A549 (cell line): ENCODE measurements around the gene VEGFC. TPM values are rescaled to one million over a fixed set of nuclear protein-coding genes. Genes with fewer than 3 reads are reported as not detected.

ENCODE experiments used
- ATAC-seq, 2 experiments: fragments of 200-7000 bp in 1 of 2; fragments of >200 bp in 1 of 2; cut with Nextera tagmentation in 1 of 2; cut with Tn5 transposase in 1 of 2; 3 replicates each; pipeline versions ENCODE4 v1.8.0 to v1.9.1; 2018 to 2020; ENCODE audit warnings: mild to moderate bottlenecking in 1 of 2, moderate library complexity in 1 of 2
- CTCF ChIA-PET: fragments of 300-600 bp; sonication (Branson Sonifier 250); formaldehyde crosslinking; extraction: SDS; loops from one replicate; lab custom pipeline; 2021; ENCODE audit warnings: antibody characterized with exemption, inconsistent platforms; lab: Yijun Ruan, JAX
- POLR2A ChIA-PET: fragments of 350-600 bp; formaldehyde crosslinking; extraction: SDS; loops from one replicate; lab custom pipeline; 2021; ENCODE audit warnings: antibody characterized with exemption, inconsistent platforms; lab: Yijun Ruan, JAX
- DNase-seq, 2 experiments: peaks; one replicate each; pipeline versions ENCODE4 v3.0.0 to v3.0.0-alpha.2; 2011 to 2016; ENCODE audit warnings: low read depth in 1 of 2, low spot score in 1 of 2
- FAIRE-seq: peaks from 2 replicates; lab custom pipeline; 2011; peaks lifted over from hg19 to GRCh38; lab: Jason Lieb, UNC
- H3K27ac ChIP-seq, 2 experiments: fragments of >200 bp; sonication (Bioruptor Twin); formaldehyde crosslinking; 3 replicates each; pipeline ENCODE4 v1.5.1; 2016 to 2017
- H3K4me1 ChIP-seq: fragments of >200 bp; sonication (Bioruptor Twin); formaldehyde crosslinking; 3 replicates; pipeline ENCODE4 v1.6.1; 2016
- H3K4me2 ChIP-seq: fragments of >200 bp; sonication (Bioruptor Twin); formaldehyde crosslinking; 3 replicates; pipeline ENCODE4 v1.6.1; 2016
- H3K4me3 ChIP-seq: fragments of >200 bp; sonication (Bioruptor Twin); formaldehyde crosslinking; 3 replicates; pipeline ENCODE4 v1.5.1; 2016
- H3K9me3 ChIP-seq: fragments of >200 bp; sonication (Bioruptor Twin); formaldehyde crosslinking; 3 replicates; pipeline ENCODE4 v1.6.1; 2016
- BHLHE40 ChIP-seq: IDR thresholded peaks from 2 replicates; pipeline ENCODE4 v1.6.1; 2012; ENCODE audit warnings: low read depth, low read length, inconsistent platforms
- CBX8 ChIP-seq: fragments of 200-600 bp; sonication (generic); IDR thresholded peaks from 2 replicates; pipeline ENCODE4 v1.6.1; 2016
- CEBPB ChIP-seq, 2 experiments: fragments of >200 bp in 1 of 2; sonication (Bioruptor Twin) in 1 of 2; formaldehyde crosslinking in 1 of 2; IDR thresholded peaks; 2 replicates each; pipeline ENCODE4 v1.6.1; 2012 to 2016
- EHMT2 ChIP-seq: fragments of 200-600 bp; sonication (generic); IDR thresholded peaks from 2 replicates; pipeline ENCODE4 v1.6.1; 2016; ENCODE audit warnings: antibody characterized with exemption, low read depth, mild to moderate bottlenecking, moderate library complexity
- GATA3 ChIP-seq: IDR thresholded peaks from 2 replicates; pipeline ENCODE4 v1.6.1; 2012; ENCODE audit warnings: borderline replicate concordance
- HEYL ChIP-seq: fragments of 250-450 bp; sonication (Bioruptor Pico); IDR thresholded peaks from 2 replicates; pipeline ENCODE4 v1.8.0; 2021; ENCODE audit warnings: mild to moderate bottlenecking, moderate library complexity
- HOXA7 ChIP-seq: fragments of 250-450 bp; sonication (Bioruptor Pico); IDR thresholded peaks from 2 replicates; pipeline ENCODE4 v1.5.0; 2020; ENCODE audit warnings: mild to moderate bottlenecking, moderate library complexity
- HOXB13 ChIP-seq: fragments of 250-450 bp; sonication (Bioruptor Pico); IDR thresholded peaks from 2 replicates; pipeline ENCODE4 v1.5.0; 2020; ENCODE audit warnings: low read depth, mild to moderate bottlenecking, moderate library complexity
- HOXB5 ChIP-seq: fragments of 250-450 bp; sonication (Bioruptor Pico); IDR thresholded peaks from 2 replicates; pipeline ENCODE4 v1.5.0; 2020; ENCODE audit warnings: mild to moderate bottlenecking, moderate library complexity
- JUNB ChIP-seq: fragments of >200 bp; sonication (Bioruptor Twin); formaldehyde crosslinking; IDR thresholded peaks from 2 replicates; pipeline ENCODE4 v1.6.1; 2016
- KDM1A ChIP-seq: fragments of 200-600 bp; sonication (generic); IDR thresholded peaks from 2 replicates; pipeline ENCODE4 v1.6.1; 2016; ENCODE audit warnings: low read depth, mild to moderate bottlenecking
- KDM5A ChIP-seq: fragments of 200-600 bp; sonication (generic); IDR thresholded peaks from 2 replicates; pipeline ENCODE4 v1.6.1; 2016; ENCODE audit warnings: antibody characterized with exemption, mild to moderate bottlenecking
- MAFK ChIP-seq: fragments of 450-650 bp; IDR thresholded peaks from 2 replicates; pipeline ENCODE4 v1.6.1; 2014; ENCODE audit not compliant: partially characterized antibody
- MYC ChIP-seq: IDR thresholded peaks from 2 replicates; pipeline ENCODE4 v1.6.1; 2012; ENCODE audit warnings: mild to moderate bottlenecking, inconsistent platforms, low read length, improper control_type of control experiment, borderline replicate concordance
- NFE2L2 ChIP-seq: fragments of 150-350 bp; conservative IDR thresholded peaks from 2 replicates; pipeline ENCODE4 v1.6.1; 2014; ENCODE audit warnings: low read length
- NPAS2 ChIP-seq: fragments of 250-450 bp; sonication (Bioruptor Pico); IDR thresholded peaks from 2 replicates; pipeline ENCODE4 v1.8.0; 2022; ENCODE audit warnings: mild to moderate bottlenecking, moderate library complexity, borderline replicate concordance
- NR3C1 ChIP-seq: fragments of >200 bp; sonication (Bioruptor Twin); formaldehyde crosslinking; IDR thresholded peaks from 3 replicates; pipeline ENCODE4 v1.6.1; 2017
- POLR2A ChIP-seq: IDR thresholded peaks from 2 replicates; pipeline ENCODE4 v1.6.1; 2012; ENCODE audit warnings: mild to moderate bottlenecking, low read length
- POLR2AphosphoS2 ChIP-seq: conservative IDR thresholded peaks from 2 replicates; pipeline ENCODE4 v1.6.1; 2012; ENCODE audit warnings: low read length, improper control_type of control experiment, inconsistent platforms
- RAD21 ChIP-seq, 2 experiments: fragments of >200 bp in 1 of 2; sonication (Bioruptor Twin) in 1 of 2; formaldehyde crosslinking in 1 of 2; IDR thresholded peaks in 1 of 2; conservative IDR thresholded peaks in 1 of 2; 2 replicates in 1 of 2; 3 replicates in 1 of 2; pipeline ENCODE4 v1.6.1; 2012 to 2018; ENCODE audit warnings: inconsistent platforms in 1 of 2
- RCOR1 ChIP-seq: fragments of 150-350 bp; IDR thresholded peaks from 2 replicates; pipeline ENCODE4 v1.6.1; 2014; ENCODE audit warnings: antibody characterized with exemption, low read length, low read depth
- RFX5 ChIP-seq: fragments of 450-650 bp; IDR thresholded peaks from 2 replicates; pipeline ENCODE4 v1.7.1; 2014; ENCODE audit warnings: antibody characterized with exemption, mild to moderate bottlenecking, moderate library complexity
- SMC3 ChIP-seq: fragments of >200 bp; sonication (Bioruptor Twin); formaldehyde crosslinking; IDR thresholded peaks from 3 replicates; pipeline ENCODE4 v1.6.1; 2018; ENCODE audit warnings: inconsistent platforms
- ZC3H11A ChIP-seq: fragments of 450-650 bp; IDR thresholded peaks from 2 replicates; pipeline ENCODE4 v1.6.1; 2014; ENCODE audit warnings: antibody characterized with exemption, mild to moderate bottlenecking
- ZSCAN20 ChIP-seq: fragments of 250-450 bp; sonication (Bioruptor Pico); IDR thresholded peaks from 2 replicates; pipeline ENCODE4 v1.8.0; 2022; ENCODE audit warnings: mild to moderate bottlenecking, moderate library complexity
- WGBS: methylation state at CpG from one replicate; pipeline ENCODE4 v1.1.6; 2017; ENCODE audit errors: missing lambda C conversion rate; 5-methylcytosine and 5-hydroxymethylcytosine counted together
- polyA plus RNA-seq, 4 experiments: library from polyadenylated mRNA; depleted of rRNA in 3 of 4; stranded (reverse); fragments of >200 nt; fragmentation: RNase III in 1 of 4; extraction: RNeasy Plus Mini Kit Qiagen cat#74134 plus additional on column Dnase treatment in 1 of 4; gene quantifications; 2 replicates in 3 of 4; 3 replicates in 1 of 4; pipeline ENCODE4 v1.2.3, GENCODE V29; 2011 to 2017
- TF ChIP-seq, protein P1 (sequence below): fragments of 250-450 bp; sonication (Bioruptor Pico); IDR thresholded peaks from 2 replicates; pipeline ENCODE4 v1.5.0; 2020; ENCODE audit warnings: low read depth, mild to moderate bottlenecking, moderate library complexity
- TF ChIP-seq, protein P2 (sequence below): fragments of >200 bp; sonication (Bioruptor Twin); formaldehyde crosslinking; IDR thresholded peaks from 3 replicates; pipeline ENCODE4 v1.6.1; 2016
- TF ChIP-seq, protein P3 (sequence below): IDR thresholded peaks from 2 replicates; pipeline ENCODE4 v1.6.1; 2012; ENCODE audit warnings: low read depth, borderline replicate concordance

The VEGFC gene
- polyA plus RNA-seq, 2 of the 4 experiments (the other 2 are of a cell fraction), result 11.6 to 14.4 TPM

DNA sequence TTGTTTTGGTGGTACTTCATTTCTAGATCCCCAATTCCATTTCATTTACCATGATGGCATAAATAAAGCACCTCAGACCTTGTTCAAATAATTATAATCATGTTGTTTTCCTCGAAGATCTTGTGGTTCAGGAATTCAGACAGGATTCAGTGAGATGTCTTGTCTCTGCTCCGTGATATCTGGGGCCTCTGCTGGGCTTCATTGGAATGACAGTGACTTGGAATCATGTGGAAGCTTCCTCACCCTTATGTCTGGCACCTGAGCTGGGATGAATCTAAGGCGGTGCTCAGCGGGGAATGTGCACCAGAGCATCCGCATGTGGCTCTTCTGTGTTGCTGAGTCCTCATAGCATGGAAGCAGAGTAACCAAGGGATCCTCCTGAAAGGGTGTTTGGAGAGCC is 132.2 kb downstream of the VEGFC start:
- CTCF ChIA-PET, result no interaction called here
- FAIRE-seq (no peak), DNase-seq (peak; percentile 2 to 42)

DNA sequence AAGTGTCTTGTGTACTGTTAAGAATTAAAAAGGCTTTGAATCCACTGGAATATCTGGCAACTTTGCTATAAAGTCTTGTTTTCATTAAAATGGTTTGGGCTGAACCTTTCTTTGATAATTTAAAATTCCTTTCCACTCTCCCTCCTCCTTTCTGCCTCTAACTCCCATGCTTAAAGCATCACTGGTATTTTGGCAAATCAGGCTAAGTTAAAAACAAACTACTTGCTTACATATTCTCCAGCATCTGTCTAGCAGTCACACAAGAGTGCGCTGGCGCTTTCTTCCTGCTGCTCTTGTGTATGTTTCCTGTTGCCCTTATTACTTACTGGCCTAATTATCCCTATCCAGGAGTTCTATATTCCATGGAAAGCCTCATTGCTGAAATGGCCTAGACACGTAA is 136.6 kb downstream of the VEGFC start:
- no peak for ATAC-seq
- Histone ChIP-seq H3K27ac (no peak overlapping the region), H3K4me2 (no peak overlapping the region), H3K4me3 (no peak overlapping the region), H3K4me1 (peaks cover 7% of the 10 kb centered on the region; the same call in 2 of the 3 replicates), H3K9me3 (no peaks in the 10 kb centered on the region)
- POLR2A ChIA-PET, result no interaction called here
- CTCF ChIA-PET, result interaction anchor here (0.9 kb wide), 1 partner anchor 32 kb away, joined by 3 read pairs; no protein-coding TSS in a partner anchor
- 96% methylated on average over 3 of the region's 3 CpGs for WGBS
- TF ChIP-seq, protein P1, sequence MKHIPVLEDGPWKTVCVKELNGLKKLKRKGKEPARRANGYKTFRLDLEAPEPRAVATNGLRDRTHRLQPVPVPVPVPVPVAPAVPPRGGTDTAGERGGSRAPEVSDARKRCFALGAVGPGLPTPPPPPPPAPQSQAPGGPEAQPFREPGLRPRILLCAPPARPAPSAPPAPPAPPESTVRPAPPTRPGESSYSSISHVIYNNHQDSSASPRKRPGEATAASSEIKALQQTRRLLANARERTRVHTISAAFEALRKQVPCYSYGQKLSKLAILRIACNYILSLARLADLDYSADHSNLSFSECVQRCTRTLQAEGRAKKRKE (CRISPR knock-in tag), result no peak
- TF ChIP-seq KDM5A (no peak), NPAS2 (CRISPR knock-in tag) (no peak), HOXB5 (CRISPR knock-in tag) (no peak), SMC3 (no peak), NFE2L2 (no peak), GATA3 (no peak), MYC (no peak), JUNB (no peak), ZSCAN20 (CRISPR knock-in tag) (no peak), KDM1A (no peak), RCOR1 (no peak), NR3C1 (no peak), CEBPB (IDR thresholded peaks at IDR 0.05) (no peak), HEYL (CRISPR knock-in tag) (no peak), MAFK (no peak)
- TF ChIP-seq, protein P2, sequence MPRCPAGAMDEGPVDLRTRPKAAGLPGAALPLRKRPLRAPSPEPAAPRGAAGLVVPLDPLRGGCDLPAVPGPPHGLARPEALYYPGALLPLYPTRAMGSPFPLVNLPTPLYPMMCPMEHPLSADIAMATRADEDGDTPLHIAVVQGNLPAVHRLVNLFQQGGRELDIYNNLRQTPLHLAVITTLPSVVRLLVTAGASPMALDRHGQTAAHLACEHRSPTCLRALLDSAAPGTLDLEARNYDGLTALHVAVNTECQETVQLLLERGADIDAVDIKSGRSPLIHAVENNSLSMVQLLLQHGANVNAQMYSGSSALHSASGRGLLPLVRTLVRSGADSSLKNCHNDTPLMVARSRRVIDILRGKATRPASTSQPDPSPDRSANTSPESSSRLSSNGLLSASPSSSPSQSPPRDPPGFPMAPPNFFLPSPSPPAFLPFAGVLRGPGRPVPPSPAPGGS, result no peak
- TF ChIP-seq, protein P3, sequence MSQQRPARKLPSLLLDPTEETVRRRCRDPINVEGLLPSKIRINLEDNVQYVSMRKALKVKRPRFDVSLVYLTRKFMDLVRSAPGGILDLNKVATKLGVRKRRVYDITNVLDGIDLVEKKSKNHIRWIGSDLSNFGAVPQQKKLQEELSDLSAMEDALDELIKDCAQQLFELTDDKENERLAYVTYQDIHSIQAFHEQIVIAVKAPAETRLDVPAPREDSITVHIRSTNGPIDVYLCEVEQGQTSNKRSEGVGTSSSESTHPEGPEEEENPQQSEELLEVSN, result no peak
- FAIRE-seq, result no peak
- no peak for DNase-seq

More for the DNA sequence above, 132.2 kb downstream of the VEGFC start:
- ATAC-seq, result peak; percentile 56 to 85; a peak in 5 of 6 replicates
- POLR2A ChIA-PET, result no interaction called here
- H3K4me3 ChIP-seq, result no peak overlapping the region
- 0 out of 3 replicates have a peak, but pooled peaks have one; percentile 9 for TF ChIP-seq SMC3
- no peak for TF ChIP-seq HOXB13 (CRISPR knock-in tag)
- TF ChIP-seq RAD21 (conservative IDR thresholded peaks at IDR 0.05 in 1 of 2, IDR thresholded peaks at IDR 0.05 in 1 of 2), result peak in 1 of 2 experiments; percentile 35; a peak in 2 of 5 replicates
- H3K27ac ChIP-seq, result peak overlapping the region in 1 of 2 experiments; percentile 28; a peak in 1 of 6 replicates
- H3K4me1 ChIP-seq, result no peaks in the 10 kb centered on the region
- H3K9me3 ChIP-seq, result no peaks in the 10 kb centered on the region
- no peak overlapping the region for H3K4me2 ChIP-seq
- WGBS, result 57% methylated on average over 4 of the region's 5 CpGs

DNA sequence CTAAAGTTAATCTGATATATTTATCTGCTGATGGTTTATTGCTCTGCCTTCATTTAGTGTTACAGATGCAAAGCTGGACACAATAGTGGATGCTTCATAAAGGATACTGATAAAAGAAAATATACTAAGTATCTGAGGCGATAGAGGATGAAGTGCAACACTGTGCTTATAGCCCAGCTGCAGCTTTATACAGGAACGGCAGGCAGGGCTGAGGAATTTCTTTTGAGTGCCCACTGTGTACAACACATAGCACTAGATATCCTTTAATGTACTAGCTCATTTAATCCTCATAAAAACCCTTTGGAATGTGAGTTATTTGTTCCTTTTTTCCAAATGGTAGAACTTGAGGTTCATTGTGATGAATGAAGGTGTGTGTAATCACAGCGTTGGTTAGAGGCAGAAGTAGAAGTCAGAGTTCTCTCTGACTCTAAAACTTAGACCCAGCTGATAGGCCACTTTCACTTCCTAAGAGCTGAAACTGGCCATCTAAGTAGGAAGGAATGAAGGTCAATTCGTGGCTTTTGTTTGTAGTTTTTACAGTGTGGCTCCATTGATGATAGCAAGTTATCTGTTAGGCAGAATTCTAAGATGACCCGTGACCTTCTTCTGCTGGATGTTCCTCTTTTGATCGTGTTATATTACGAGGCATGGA is 138.0 kb downstream of the VEGFC start:
- H3K9me3 ChIP-seq, result no peaks in the 10 kb centered on the region
- H3K27ac ChIP-seq, result no peak overlapping the region
- no peak overlapping the region for H3K4me2 ChIP-seq
- 80% methylated on average over 7 of the region's 7 CpGs for WGBS
- TF ChIP-seq HEYL (CRISPR knock-in tag) (no peak), RFX5 (no peak), POLR2A (no peak), HOXB5 (CRISPR knock-in tag) (no peak), RCOR1 (no peak), NR3C1 (no peak), EHMT2 (no peak), CBX8 (no peak), MAFK (no peak), POLR2AphosphoS2 (no peak), BHLHE40 (no peak), ZC3H11A (no peak), HOXA7 (CRISPR knock-in tag) (no peak), KDM1A (no peak)
- TF ChIP-seq, protein P3, result no peak
- TF ChIP-seq, protein P2, result no peak
- TF ChIP-seq, all 56 proteins: peak for 0
- ATAC-seq (no peak), DNase-seq (no peak), FAIRE-seq (no peak)
- peaks cover 7% of the 10 kb centered on the region; the same call in 2 of the 3 replicates for H3K4me1 ChIP-seq
- H3K4me3 ChIP-seq, result no peak overlapping the region
- ChIA-PET POLR2A (no interaction called here), CTCF (interaction anchor here (1.7 kb wide), 1 partner anchor 13 kb away, joined by 3 read pairs; no protein-coding TSS in a partner anchor)
